DND-41 (cell line): Measurements from ENCODE around the gene DGKH.

ENCODE experiments used
- CTCF ChIP-seq: IDR thresholded peaks from 2 replicates; pipeline ENCODE4 v1.5.1; 2012; ENCODE audit warnings: borderline replicate concordance, low read length, moderate library complexity, mild to moderate bottlenecking; ENCODE audit not compliant: poor library complexity, severe bottlenecking; ENCODE audit errors: extremely low read depth
- EZH2 ChIP-seq: IDR thresholded peaks from 3 replicates; pipeline ENCODE4 v1.6.1; 2012; ENCODE audit warnings: borderline replicate concordance, low read depth, mild to moderate bottlenecking, moderate library complexity, low read length, inconsistent platforms; ENCODE audit not compliant: severe bottlenecking

- TF ChIP-seq CTCF = no peak
- TF ChIP-seq EZH2 = no peak
Observed at GRCh38 chr13:42100960-42101359, 52.5 kb downstream of the DGKH start.
